Measurements from ENCODE around the gene MATK.

Gene MATK

DNA sequence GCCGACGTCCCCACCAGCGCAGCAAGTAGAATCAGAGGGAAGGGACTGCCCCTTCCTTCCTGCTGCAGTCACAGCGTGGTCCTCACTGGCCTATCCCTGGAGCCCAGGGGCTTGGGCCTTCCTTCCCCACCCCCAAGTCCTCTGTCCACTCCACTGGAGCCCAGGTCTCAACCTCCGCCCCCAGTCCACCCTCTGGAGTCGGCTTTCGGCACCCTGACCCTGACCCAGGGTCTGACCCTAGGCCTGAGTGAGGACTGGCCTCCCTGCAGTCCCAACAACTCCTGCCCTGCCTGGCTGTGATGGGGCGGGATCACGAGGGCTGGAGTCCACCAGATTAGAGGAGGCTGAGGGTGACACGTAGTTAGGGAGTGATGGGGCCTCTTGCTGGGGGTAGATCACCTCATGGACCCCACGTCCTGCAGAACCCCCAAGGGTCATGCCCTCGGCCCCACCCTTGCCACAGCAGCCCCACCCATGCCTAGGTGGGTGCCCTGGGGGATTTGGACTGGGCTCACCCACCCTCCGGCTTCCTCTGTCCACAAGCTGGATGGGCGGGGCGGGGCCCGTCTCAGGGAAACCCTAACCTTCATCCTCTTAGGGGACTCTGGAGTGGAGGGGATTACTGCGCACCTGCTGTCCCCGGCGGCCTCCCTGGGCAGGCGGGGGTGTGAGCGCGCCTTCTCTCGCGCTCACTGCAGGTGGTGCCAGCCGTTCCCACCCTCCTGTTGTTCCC lies 18.0 kb downstream of the MATK start:
- Histone ChIP-seq H3K4me3 (ENCODE audit: low read depth, low read length) (no peak overlapping the region), H3K36me3 (ENCODE audit: control insufficient read depth in 2 of 2, insufficient read depth in 1 of 2, low read length in 2 of 2) (peaks cover 0 to 21% of the 10 kb centered on the region in 2 experiments; a peak in 2 of 3 replicates), H3K9me3 (ENCODE audit: control insufficient read depth, insufficient read depth, low read depth, low read length) (no peaks in the 10 kb centered on the region), H3K4me1 (ENCODE audit: control insufficient read depth, insufficient read depth, low read length) (no peaks in the 10 kb centered on the region; the same call in 1 of the 2 replicates), H3K27ac (ENCODE audit: extremely low read depth, low read depth, low read length) (no peak overlapping the region)
- CTCF ChIA-PET: no interaction called here
- POLR2A ChIA-PET: no interaction called here
- no peak for TF ChIP-seq ZNF792 (tag by site-specific recombination; IDR thresholded peaks at IDR 0.05)
- TF ChIP-seq FEZF1 (tag by site-specific recombination; IDR thresholded peaks at IDR 0.05): no peak
- no peak for TF ChIP-seq TRIM28 (IDR thresholded peaks at IDR 0.05; ENCODE audit: borderline replicate concordance, low read length)
- TF ChIP-seq ZNF658 (tag by site-specific recombination; IDR thresholded peaks at IDR 0.05): no peak
- no peak for TF ChIP-seq ZNF292 (tag by site-specific recombination; IDR thresholded peaks at IDR 0.05; ENCODE audit: borderline replicate concordance, low read depth)
- no peak for TF ChIP-seq ZNF184 (tag by site-specific recombination; IDR thresholded peaks at IDR 0.05)
- TF ChIP-seq MZF1 (tag by site-specific recombination; IDR thresholded peaks at IDR 0.05; ENCODE audit: borderline replicate concordance): no peak
- no peak for TF ChIP-seq ZNF221 (tag by site-specific recombination; IDR thresholded peaks at IDR 0.05; ENCODE audit: borderline replicate concordance)
- no peak for TF ChIP-seq ZBTB10 (tag by site-specific recombination; IDR thresholded peaks at IDR 0.05)
- TF ChIP-seq ZNF518A (tag by site-specific recombination; conservative IDR thresholded peaks at IDR 0.05; ENCODE audit: low read depth): no peak
- TF ChIP-seq ZNF146 (tag by site-specific recombination; IDR thresholded peaks at IDR 0.05): no peak
- no peak for TF ChIP-seq ZNF664 (tag by site-specific recombination; IDR thresholded peaks at IDR 0.05)
- TF ChIP-seq PRDM2 (tag by site-specific recombination; IDR thresholded peaks at IDR 0.05; ENCODE audit: borderline replicate concordance): no peak

Measured in HEK293 (cell line).